H9 (cell line): ENCODE results near the gene AIFM1. TPM values are rescaled to one million over a fixed set of nuclear protein-coding genes. Genes with fewer than 3 reads are reported as not detected.

Experiments
- DNase-seq: peaks from one replicate; pipeline ENCODE4 v3.0.0-alpha.2; 2017
- H2AFZ ChIP-seq: one replicate; pipeline ENCODE4 v1.6.1; 2013; ENCODE audit warnings: mild to moderate bottlenecking, low read length, control low read depth, moderate library complexity
- H2AK5ac ChIP-seq: 2 replicates; pipeline ENCODE4 v1.6.1; 2013; ENCODE audit warnings: low read length, control low read depth, mixed read lengths; ENCODE audit not compliant: insufficient read length
- H2BK120ac ChIP-seq: one replicate; pipeline ENCODE4 v1.6.1; 2013; ENCODE audit warnings: low read depth, mild to moderate bottlenecking, low read length, control low read depth, inconsistent platforms; ENCODE audit not compliant: poor library complexity, severe bottlenecking
- H2BK12ac ChIP-seq: 2 replicates; pipeline ENCODE4 v1.6.1; 2013; ENCODE audit warnings: low read length, control low read depth, mixed read lengths, low read depth; ENCODE audit not compliant: insufficient read length
- H2BK15ac ChIP-seq: 2 replicates; pipeline ENCODE4 v1.6.1; 2013; ENCODE audit warnings: low read depth, low read length, control low read depth
- H2BK20ac ChIP-seq: one replicate; pipeline ENCODE4 v1.6.1; 2013; ENCODE audit warnings: low read depth, mild to moderate bottlenecking, low read length, control low read depth, inconsistent platforms; ENCODE audit not compliant: poor library complexity, severe bottlenecking
- H2BK5ac ChIP-seq: 2 replicates; pipeline ENCODE4 v1.6.1; 2013; ENCODE audit warnings: low read length, control low read depth, mixed read lengths; ENCODE audit not compliant: insufficient read length
- H3K14ac ChIP-seq: 2 replicates; pipeline ENCODE4 v1.6.1; 2013; ENCODE audit warnings: low read length, control low read depth; ENCODE audit not compliant: insufficient read depth
- H3K18ac ChIP-seq: 2 replicates; pipeline ENCODE4 v1.6.1; 2013; ENCODE audit warnings: low read depth, mild to moderate bottlenecking, mixed read lengths, low read length, control low read depth; ENCODE audit not compliant: insufficient read length
- H3K23ac ChIP-seq: 2 replicates; pipeline ENCODE4 v1.6.1; 2013; ENCODE audit warnings: low read length, control low read depth, mixed read lengths, low read depth; ENCODE audit not compliant: insufficient read length
- H3K23me2 ChIP-seq: 2 replicates; pipeline ENCODE4 v1.6.1; 2013; ENCODE audit warnings: low read depth, mild to moderate bottlenecking, mixed read lengths, low read length, control low read depth; ENCODE audit not compliant: insufficient read length, poor library complexity, severe bottlenecking
- H3K27ac ChIP-seq: 2 replicates; pipeline ENCODE4 v1.5.1; 2013; ENCODE audit warnings: low read length, control low read depth, mixed read lengths, low read depth; ENCODE audit not compliant: insufficient read length
- H3K27me3 ChIP-seq: 2 replicates; pipeline ENCODE4 v1.6.1; 2013; ENCODE audit warnings: low read length, control low read depth, inconsistent platforms; ENCODE audit not compliant: insufficient read depth
- H3K4ac ChIP-seq: 2 replicates; pipeline ENCODE4 v1.6.1; 2013; ENCODE audit warnings: low read depth, mild to moderate bottlenecking, control low read depth, inconsistent platforms, low read length, moderate library complexity
- H3K4me1 ChIP-seq: 2 replicates; pipeline ENCODE4 v1.6.1; 2013; ENCODE audit warnings: low read length, control low read depth, inconsistent platforms; ENCODE audit not compliant: insufficient read depth
- H3K4me2 ChIP-seq: 2 replicates; pipeline ENCODE4 v1.6.1; 2013; ENCODE audit warnings: low read length, control low read depth, mixed read lengths; ENCODE audit not compliant: insufficient read length, insufficient read depth
- H3K56ac ChIP-seq: 2 replicates; pipeline ENCODE4 v1.6.1; 2013; ENCODE audit warnings: low read depth, mild to moderate bottlenecking, mixed read lengths, low read length, control low read depth; ENCODE audit not compliant: insufficient read length
- H3K79me1 ChIP-seq: 2 replicates; pipeline ENCODE4 v1.6.1; 2013; ENCODE audit warnings: low read depth, mild to moderate bottlenecking, moderate library complexity, low read length, control low read depth, inconsistent platforms; ENCODE audit not compliant: insufficient read depth, poor library complexity, severe bottlenecking
- H3K79me2 ChIP-seq: 2 replicates; pipeline ENCODE4 v1.6.1; 2013; ENCODE audit warnings: low read length, control low read depth, inconsistent platforms; ENCODE audit not compliant: insufficient read depth
- H3K9ac ChIP-seq: 2 replicates; pipeline ENCODE4 v1.6.1; 2013; ENCODE audit warnings: low read length, control low read depth, mixed read lengths; ENCODE audit not compliant: insufficient read length; ENCODE audit errors: extremely low read depth
- H3K9me3 ChIP-seq: one replicate; pipeline ENCODE4 v1.6.1; 2013; ENCODE audit warnings: low read depth, low read length, inconsistent platforms; ENCODE audit not compliant: control insufficient read depth
- H3T11ph ChIP-seq: one replicate; pipeline ENCODE4 v1.6.1; 2013; ENCODE audit warnings: mild to moderate bottlenecking, low read length, control low read depth, inconsistent platforms
- H4K20me1 ChIP-seq: one replicate; pipeline ENCODE4 v1.6.1; 2013; ENCODE audit not compliant: control insufficient read depth, insufficient read length, insufficient read depth
- H4K5ac ChIP-seq: 2 replicates; pipeline ENCODE4 v1.6.1; 2013; ENCODE audit warnings: low read depth, mild to moderate bottlenecking, mixed read lengths, low read length, control low read depth; ENCODE audit not compliant: insufficient read length
- H4K8ac ChIP-seq: replicated peaks from 2 replicates; pipeline ENCODE4 v1.6.1; 2013; ENCODE audit warnings: low read length, control low read depth, mixed read lengths, low read depth; ENCODE audit not compliant: insufficient read length
- H4K91ac ChIP-seq: 2 replicates; pipeline ENCODE4 v1.6.1; 2013; ENCODE audit warnings: low read depth, mild to moderate bottlenecking, moderate library complexity, mixed read lengths, low read length, control low read depth; ENCODE audit not compliant: insufficient read length
- H3K27ac Mint-ChIP-seq, 3 experiments: 2 replicates in 2 of 3; 3 replicates in 1 of 3; pipeline ENCODE4 v1.8.0; 2020 to 2021; ENCODE audit warnings: mixed read lengths in 3 of 3, mild to moderate bottlenecking in 1 of 3, moderate library complexity in 1 of 3
- H3K27me3 Mint-ChIP-seq: 2 replicates; pipeline ENCODE4 v1.8.0; 2021; ENCODE audit warnings: low read depth, mild to moderate bottlenecking, moderate library complexity, mixed read lengths
- H3K36me3 Mint-ChIP-seq, 3 experiments: 2 replicates in 2 of 3; 3 replicates in 1 of 3; pipeline ENCODE4 v1.8.0; 2020 to 2021; ENCODE audit warnings: low read depth in 3 of 3, mixed read lengths in 3 of 3; ENCODE audit not compliant: insufficient read depth in 1 of 3
- H3K4me1 Mint-ChIP-seq, 2 experiments: 2 replicates each; pipeline ENCODE4 v1.8.0; 2020; ENCODE audit warnings: mixed read lengths in 2 of 2
- H3K4me3 Mint-ChIP-seq, 2 experiments: 2 replicates in 1 of 2; 3 replicates in 1 of 2; pipeline ENCODE4 v1.8.0; 2020 to 2021; ENCODE audit warnings: mild to moderate bottlenecking in 2 of 2, mixed read lengths in 2 of 2, moderate library complexity in 1 of 2
- H3K9me3 Mint-ChIP-seq, 2 experiments: 2 replicates in 1 of 2; 3 replicates in 1 of 2; pipeline ENCODE4 v1.8.0; 2020; ENCODE audit warnings: mild to moderate bottlenecking in 2 of 2, mixed read lengths in 2 of 2, moderate library complexity in 1 of 2
- CTCF ChIP-seq: fragments of 200-600 bp; sonication (generic); conservative IDR thresholded peaks from 3 replicates; pipeline ENCODE4 v1.8.0; 2021; ENCODE audit warnings: antibody characterized with exemption, mild to moderate bottlenecking
- WGBS: extraction: QIAGEN DNeasy Blood & Tissue Kit; methylation state at CpG from one replicate; pipeline ENCODE4 v1.1.7; 2013; ENCODE audit warnings: missing lambda C conversion rate, low lambda C conversion rate, mixed read lengths; ENCODE audit not compliant: insufficient read length; ENCODE audit errors: extremely low coverage; 5-methylcytosine and 5-hydroxymethylcytosine counted together
- total RNA-seq: library from RNA; stranded (reverse); gene quantifications from 2 replicates; pipeline ENCODE4 v1.2.1, GENCODE V29; 2021

AIFM1 gene
- total RNA-seq, 1 experiment from 2014 or later, result 43.7 TPM

- no peak for TF ChIP-seq CTCF
Observed at GRCh38 chrX:130171446-130172126, 5.9 kb upstream of the AIFM1 start, which contains the start of gene RAB33A. Gene RAB33A (plus strand): TSS chrX:130171962. CDS start chrX:130172063, 101 bp downstream.

More at GRCh38 chrX:130171446-130172126, 5.9 kb upstream of the AIFM1 start, which contains the start of gene RAB33A:
- Histone ChIP-seq H4K8ac (no peak within 1 kb of the TSS), H2BK12ac (no peak within 1 kb of the TSS), H3K4ac (no peak within 1 kb of the TSS), H2AK5ac (no peak within 1 kb of the TSS), H3K9me3 (peaks cover 25% of the 10 kb centered on the region), H4K5ac (no peak within 1 kb of the TSS), H3K56ac (no peak within 1 kb of the TSS), H2AFZ (no peak within 1 kb of the TSS), H2BK5ac (no peak within 1 kb of the TSS), H3K79me2 (no peaks in the 10 kb centered on the region), H3K27me3 (peaks cover 3% of the 10 kb centered on the region; the same call in 1 of the 2 replicates), H3K4me2 (peak within 1 kb of the TSS; percentile 80), H3K79me1 (no peaks in the 10 kb centered on the region), H3K14ac (peak within 1 kb of the TSS; percentile 72), H3K18ac (no peak within 1 kb of the TSS), H3K9ac (peak within 1 kb of the TSS; percentile 7), H3T11ph (no peak within 1 kb of the TSS), H3K4me1 (no peaks in the 10 kb centered on the region), H3K23ac (no peak within 1 kb of the TSS), H4K20me1 (no peaks in the 10 kb centered on the region), H2BK15ac (no peak within 1 kb of the TSS), H2BK120ac (no peak within 1 kb of the TSS), H3K23me2 (peaks cover 9% of the 10 kb centered on the region), H3K27ac (no peak within 1 kb of the TSS), H2BK20ac (no peak within 1 kb of the TSS), H4K91ac (no peak within 1 kb of the TSS)
- DNase-seq, result peak; percentile 41
- peaks cover 0 to 5% (median 1%) of the 10 kb centered on the region in 3 experiments; a peak in 2 of 7 replicates for H3K36me3 Mint-ChIP-seq
- H3K27ac Mint-ChIP-seq, result peak within 1 kb of the TSS in 2 of 3 experiments; percentile 57 to 76; a peak in 3 of 7 replicates
- H3K4me3 Mint-ChIP-seq, result peak within 1 kb of the TSS; percentile 74 to 92
- H3K27me3 Mint-ChIP-seq, result peaks cover 18% of the 10 kb centered on the region
- no CpG with 5 or more reads among the region's 61 CpGs for WGBS
- H3K4me1 Mint-ChIP-seq, result peaks cover 8 to 15% of the 10 kb centered on the region in 2 experiments; a peak in 3 of 4 replicates
- peaks cover 0 to 60% of the 10 kb centered on the region in 2 experiments; a peak in 4 of 5 replicates for H3K9me3 Mint-ChIP-seq
